Adrenal gland (tissue), 5 donors: ENCODE results near the gene GRAP.

Experiments used
- CTCF ChIP-seq, 6 experiments: fragments of 450-650 bp in 4 of 6; fragments of 200-600 bp in 2 of 6; sonication (generic) in 1 of 6; IDR thresholded peaks; 1 replicate in 5 of 6; 2 replicates in 1 of 6; pipeline versions ENCODE4 v1.5.1 to v1.8.0; 2016 to 2021; ENCODE audit warnings: antibody characterized with exemption in 6 of 6, mild to moderate bottlenecking in 2 of 6, moderate library complexity in 1 of 6
- POLR2A ChIP-seq, 2 donors: fragments of 450-650 bp; IDR thresholded peaks; one replicate each; pipeline ENCODE4 v1.6.1; 2017; ENCODE audit warnings: antibody characterized with exemption in 2 of 2, mild to moderate bottlenecking in 2 of 2, moderate library complexity in 1 of 2
- donor health status: DM: no; HTN: no; CAD: no.

- TF ChIP-seq POLR2A (IDR thresholded peaks at IDR 0.05) (no peak), CTCF (IDR thresholded peaks at IDR 0.05) (no peak)
Measured at GRCh38 chr17:18981642-18982424, 64.9 kb downstream of the GRAP start.
